HFFc6 (cell line): ENCODE data around the gene SLC26A11. TPM values are rescaled to one million over a fixed set of nuclear protein-coding genes. Genes with fewer than 3 reads are reported as not detected.

Experiments
- DNase-seq: peaks from one replicate; pipeline ENCODE4 v3.0.0-alpha.2; 2018
- H3K27ac Mint-ChIP-seq: 2 replicates; pipeline ENCODE4 v1.8.0; 2020; ENCODE audit warnings: mild to moderate bottlenecking, mixed read lengths
- H3K27me3 Mint-ChIP-seq: 2 replicates; pipeline ENCODE4 v1.8.0; 2021; ENCODE audit warnings: mild to moderate bottlenecking, moderate library complexity, mixed read lengths; ENCODE audit not compliant: insufficient read depth
- H3K36me3 Mint-ChIP-seq: 2 replicates; pipeline ENCODE4 v1.8.0; 2021; ENCODE audit warnings: low read depth, mixed read lengths
- H3K4me1 Mint-ChIP-seq: 2 replicates; pipeline ENCODE4 v1.8.0; 2020; ENCODE audit warnings: low read depth, mixed read lengths
- H3K4me3 Mint-ChIP-seq: 2 replicates; pipeline ENCODE4 v1.8.0; 2020; ENCODE audit warnings: mild to moderate bottlenecking, moderate library complexity, mixed read lengths
- H3K9me3 Mint-ChIP-seq: 2 replicates; pipeline ENCODE4 v1.8.0; 2020; ENCODE audit warnings: mild to moderate bottlenecking, mixed read lengths
- CTCF ChIP-seq: fragments of 200-600 bp; sonication (generic); IDR thresholded peaks from 2 replicates; pipeline ENCODE4 v1.5.0; 2021; ENCODE audit warnings: antibody characterized with exemption, mild to moderate bottlenecking
- total RNA-seq, 6 experiments: library from RNA; stranded (reverse); fragmentation: NEBNext Ultra II Directional; extraction: Animal tissue kit (Norgen Biotek cat#: 25700); gene quantifications; 2 replicates in 1 of 6; 3 replicates in 5 of 6; pipeline ENCODE4 v1.2.3, GENCODE V29; 2021

Gene SLC26A11
- total RNA-seq, 6 experiments from 2014 or later = 11.4 to 13.6 (median 12.5) TPM

- H3K9me3 Mint-ChIP-seq = no peaks in the 10 kb centered on the region
- H3K36me3 Mint-ChIP-seq = peaks cover 15% of the 10 kb centered on the region
- no peak for DNase-seq
- H3K4me3 Mint-ChIP-seq = no peak overlapping the region
- H3K27ac Mint-ChIP-seq = no peak overlapping the region
- no peaks in the 10 kb centered on the region; the same call in 1 of the 2 replicates for H3K27me3 Mint-ChIP-seq
- H3K4me1 Mint-ChIP-seq = no peaks in the 10 kb centered on the region
- TF ChIP-seq CTCF = peak; percentile 42; the same call in 1 of the 2 replicates
These were observed 64.4 kb downstream of the SLC26A11 start for GRCh38 chr17:80284631-80285030.

DNA sequence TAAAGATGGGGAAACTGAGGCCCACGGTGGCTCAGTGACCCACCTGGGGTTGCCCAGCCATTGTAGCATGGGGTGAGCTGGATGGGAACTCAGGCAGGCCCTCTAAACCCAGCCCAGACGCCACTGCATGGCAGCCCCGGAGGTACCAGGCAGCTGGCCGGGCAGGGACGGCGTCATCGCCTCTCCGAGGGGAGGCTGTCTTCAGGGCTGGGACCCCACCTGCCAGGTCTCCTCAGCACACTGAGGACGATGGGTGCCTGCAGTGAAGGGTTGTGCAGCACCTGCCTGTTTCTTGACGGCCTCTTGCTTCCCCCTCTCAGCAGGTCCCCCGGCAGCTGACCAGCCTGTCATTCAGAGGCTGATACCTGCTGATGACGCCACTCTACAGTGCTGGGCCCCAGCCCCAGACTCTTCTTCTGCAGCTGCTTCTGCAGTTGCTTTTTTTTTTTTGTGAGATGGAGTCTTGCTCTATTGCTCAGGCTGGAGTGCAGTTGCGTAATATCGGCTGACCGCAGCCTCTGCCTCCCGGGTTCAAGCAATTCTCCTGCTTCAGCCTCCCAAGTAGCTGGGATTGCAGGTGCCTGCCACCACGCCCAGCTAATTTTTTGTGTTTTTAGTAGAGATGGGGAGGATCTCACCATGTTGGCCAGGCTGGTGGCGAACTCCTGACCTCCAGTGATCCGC lies 65.2 kb downstream of the SLC26A11 start:
- DNase-seq = no peak
- no peaks in the 10 kb centered on the region for H3K9me3 Mint-ChIP-seq
- TF ChIP-seq CTCF = no peak
- H3K27ac Mint-ChIP-seq = no peak overlapping the region
- H3K27me3 Mint-ChIP-seq = peaks cover 2% of the 10 kb centered on the region
- no peak overlapping the region for H3K4me3 Mint-ChIP-seq
- H3K4me1 Mint-ChIP-seq = no peaks in the 10 kb centered on the region
- H3K36me3 Mint-ChIP-seq = peaks cover 13% of the 10 kb centered on the region

GRCh38 chr17:80286638-80286960 lies 66.4 kb downstream of the SLC26A11 start:
- H3K27me3 Mint-ChIP-seq = peaks cover 2% of the 10 kb centered on the region
- no peaks in the 10 kb centered on the region for H3K4me1 Mint-ChIP-seq
- H3K4me3 Mint-ChIP-seq = no peak overlapping the region
- DNase-seq = no peak
- no peaks in the 10 kb centered on the region for H3K9me3 Mint-ChIP-seq
- no peak for TF ChIP-seq CTCF
- H3K36me3 Mint-ChIP-seq = peaks cover 22% of the 10 kb centered on the region
- no peak overlapping the region for H3K27ac Mint-ChIP-seq

DNA sequence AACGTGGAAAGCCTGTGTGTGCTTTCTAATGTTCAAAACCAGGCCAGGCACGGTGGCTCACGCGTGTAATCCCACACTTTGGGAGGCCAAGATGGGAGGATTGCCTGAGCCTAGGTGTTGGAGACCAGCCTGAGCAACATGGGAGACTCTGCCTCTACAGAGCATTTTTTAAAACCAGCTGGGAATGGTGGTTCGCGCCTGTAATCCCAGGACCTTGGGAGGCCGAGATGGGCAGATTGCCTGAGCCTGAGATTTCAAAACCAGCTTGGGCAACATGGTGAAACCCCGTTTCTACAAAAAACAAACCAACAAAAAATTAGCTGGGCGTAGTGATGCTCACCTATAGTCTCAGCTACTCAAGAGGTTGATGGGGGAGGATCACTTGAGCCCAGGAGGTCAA lies 66.8 kb downstream of the SLC26A11 start:
- Mint-ChIP-seq H3K27ac (no peak overlapping the region), H3K9me3 (no peaks in the 10 kb centered on the region), H3K27me3 (peaks cover 2% of the 10 kb centered on the region), H3K4me3 (no peak overlapping the region), H3K4me1 (no peaks in the 10 kb centered on the region), H3K36me3 (peaks cover 23% of the 10 kb centered on the region)
- TF ChIP-seq CTCF = no peak
- no peak for DNase-seq

- H3K4me1 Mint-ChIP-seq = no peaks in the 10 kb centered on the region
These were observed 67.8 kb downstream of the SLC26A11 start for GRCh38 chr17:80287806-80288567.

More at GRCh38 chr17:80287806-80288567, 67.8 kb downstream of the SLC26A11 start:
- no peaks in the 10 kb centered on the region for H3K9me3 Mint-ChIP-seq
- H3K4me3 Mint-ChIP-seq = no peak overlapping the region
- no peak overlapping the region for H3K27ac Mint-ChIP-seq
- no peak for DNase-seq
- H3K27me3 Mint-ChIP-seq = peaks cover 2% of the 10 kb centered on the region
- TF ChIP-seq CTCF = no peak
- H3K36me3 Mint-ChIP-seq = peaks cover 23% of the 10 kb centered on the region
